ENCODE results near the gene XPNPEP1.

Gene XPNPEP1

GRCh38 chr10:109820620-109821405 is 102.5 kb downstream of the XPNPEP1 start:
- DNase-seq (ENCODE audit: low read depth in 2 of 2, low spot score in 1 of 2): no peak

GRCh38 chr10:109819807-109820206 is 103.5 kb downstream of the XPNPEP1 start:
- DNase-seq (ENCODE audit: low read depth in 2 of 2, low spot score in 1 of 2): no peak

All from stimulated activated CD8-positive, alpha-beta memory T cell treated with anti-CD3 and anti-CD28 coated beads, Interleukin-4, amount 100 ng/mL, for 1 hour (primary cell).